Mammary epithelial cell (primary cell): ENCODE measurements around the gene SCN10A.

ENCODE experiments used
- EZH2 ChIP-seq: IDR thresholded peaks from 2 replicates; pipeline ENCODE4 v1.6.1; 2012; ENCODE audit warnings: low read length, inconsistent platforms, borderline replicate concordance
- TF ChIP-seq, protein P1 (sequence below), 2 donors: IDR thresholded peaks in 1 of 2; conservative IDR thresholded peaks in 1 of 2; 2 replicates each; pipeline ENCODE4 v1.5.1; 2011 to 2012; ENCODE audit warnings: inconsistent platforms in 2 of 2, low read length in 2 of 2, mild to moderate bottlenecking in 2 of 2, control low read depth in 1 of 2, low read depth in 1 of 2; ENCODE audit not compliant: insufficient read depth in 1 of 2; ENCODE audit errors: extremely low read depth in 1 of 2

- TF ChIP-seq, protein P1, sequence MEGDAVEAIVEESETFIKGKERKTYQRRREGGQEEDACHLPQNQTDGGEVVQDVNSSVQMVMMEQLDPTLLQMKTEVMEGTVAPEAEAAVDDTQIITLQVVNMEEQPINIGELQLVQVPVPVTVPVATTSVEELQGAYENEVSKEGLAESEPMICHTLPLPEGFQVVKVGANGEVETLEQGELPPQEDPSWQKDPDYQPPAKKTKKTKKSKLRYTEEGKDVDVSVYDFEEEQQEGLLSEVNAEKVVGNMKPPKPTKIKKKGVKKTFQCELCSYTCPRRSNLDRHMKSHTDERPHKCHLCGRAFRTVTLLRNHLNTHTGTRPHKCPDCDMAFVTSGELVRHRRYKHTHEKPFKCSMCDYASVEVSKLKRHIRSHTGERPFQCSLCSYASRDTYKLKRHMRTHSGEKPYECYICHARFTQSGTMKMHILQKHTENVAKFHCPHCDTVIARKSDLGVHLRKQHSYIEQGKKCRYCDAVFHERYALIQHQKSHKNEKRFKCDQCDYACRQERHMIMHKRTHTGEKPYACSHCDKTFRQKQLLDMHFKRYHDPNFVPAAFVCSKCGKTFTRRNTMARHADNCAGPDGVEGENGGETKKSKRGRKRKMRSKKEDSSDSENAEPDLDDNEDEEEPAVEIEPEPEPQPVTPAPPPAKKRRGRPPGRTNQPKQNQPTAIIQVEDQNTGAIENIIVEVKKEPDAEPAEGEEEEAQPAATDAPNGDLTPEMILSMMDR (conservative IDR thresholded peaks at IDR 0.05 in 1 of 2, IDR thresholded peaks at IDR 0.05 in 1 of 2; ENCODE audit: extremely low read depth in 1 of 2, insufficient read depth in 1 of 2, low read depth in 1 of 2, low read length in 2 of 2): no peak
- no peak for TF ChIP-seq EZH2
Observed at GRCh38 chr3:38690185-38690584, 125.8 kb downstream of the SCN10A start.
